Fibroblast of skin of scalp (primary cell): ENCODE results near the gene TNFAIP1.
A peak's percentile ranks its signal among the peaks of the same experiment; 100 is the strongest.

Experiments
- DNase-seq: peaks from one replicate; pipeline ENCODE4 v3.0.0-alpha.2; 2013

The TNFAIP1 gene

DNA sequence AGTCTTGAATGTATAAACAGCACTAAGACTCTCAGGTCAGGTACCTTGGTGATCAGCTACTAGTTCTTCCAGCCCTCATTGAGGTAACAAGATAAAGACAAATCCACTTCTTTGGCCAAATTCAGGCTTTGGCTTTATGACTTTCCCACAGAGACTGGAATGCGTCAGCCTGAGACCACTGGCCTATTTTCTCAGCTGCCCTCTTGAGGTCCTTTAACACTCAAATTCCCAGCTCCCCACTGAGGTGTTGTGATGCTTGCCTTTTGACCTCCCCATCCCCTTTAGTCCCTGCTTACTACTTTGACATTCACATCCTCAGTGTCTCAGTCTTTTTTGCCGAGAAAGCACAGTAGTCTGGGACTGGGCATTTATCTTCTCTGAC is 10.6 kb downstream of the TNFAIP1 start:
- no peak for DNase-seq

DNA sequence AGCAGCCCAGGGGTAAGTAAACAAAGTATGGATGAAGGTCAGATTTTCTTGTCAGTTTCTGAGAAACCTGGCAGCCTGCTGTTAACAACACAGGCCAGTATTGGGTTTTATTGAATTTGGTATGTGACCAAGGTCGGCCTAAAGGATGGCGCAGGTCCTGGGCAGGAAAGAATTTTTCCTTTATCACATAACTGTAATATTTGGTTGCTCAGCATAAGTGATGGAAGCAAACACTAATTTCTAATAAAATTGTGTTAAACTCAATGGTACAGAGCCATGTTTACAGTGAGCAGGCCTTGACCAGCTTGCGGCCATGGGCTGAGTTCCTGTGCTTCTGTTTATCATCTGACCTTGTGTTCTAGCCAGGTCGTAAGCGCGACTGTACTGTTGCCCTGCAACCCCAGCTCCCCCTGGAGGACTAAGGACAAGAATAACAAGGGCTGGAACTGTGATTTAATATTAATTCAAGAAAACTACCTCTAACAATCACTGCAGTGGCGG is 11.2 kb downstream of the TNFAIP1 start:
- DNase-seq: no peak

DNA sequence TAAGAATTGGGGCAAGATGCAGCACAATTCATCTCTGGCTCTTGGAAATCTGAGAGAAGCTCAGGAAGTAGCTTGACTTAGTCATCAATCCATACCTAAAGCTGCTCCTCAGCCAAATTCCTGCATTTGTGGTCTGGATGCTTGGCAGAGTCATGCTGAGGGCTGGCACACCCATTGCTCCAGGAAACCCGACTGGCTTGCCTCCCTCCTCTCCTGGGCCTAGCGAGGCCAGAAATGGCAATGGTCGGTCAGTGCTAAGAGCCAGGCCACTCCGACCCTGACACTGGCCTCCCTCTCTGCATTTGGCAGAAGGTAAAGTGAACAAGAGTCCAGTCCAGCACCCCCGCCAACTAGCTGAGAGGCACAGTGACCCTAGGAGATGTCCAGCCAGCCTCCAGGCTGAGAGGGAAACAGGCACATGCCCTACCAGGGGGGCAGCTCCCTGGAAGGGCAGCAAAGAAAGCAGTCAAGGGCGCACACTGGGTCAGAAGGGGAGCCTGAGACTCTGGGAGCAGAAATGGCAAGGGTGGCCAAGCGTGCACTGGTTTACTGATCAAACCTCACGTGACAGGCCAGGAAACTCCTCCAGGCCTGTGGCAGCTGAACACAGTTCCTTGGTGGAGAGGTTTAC is 11.8 kb downstream of the TNFAIP1 start:
- peak; percentile 86 for DNase-seq

DNA sequence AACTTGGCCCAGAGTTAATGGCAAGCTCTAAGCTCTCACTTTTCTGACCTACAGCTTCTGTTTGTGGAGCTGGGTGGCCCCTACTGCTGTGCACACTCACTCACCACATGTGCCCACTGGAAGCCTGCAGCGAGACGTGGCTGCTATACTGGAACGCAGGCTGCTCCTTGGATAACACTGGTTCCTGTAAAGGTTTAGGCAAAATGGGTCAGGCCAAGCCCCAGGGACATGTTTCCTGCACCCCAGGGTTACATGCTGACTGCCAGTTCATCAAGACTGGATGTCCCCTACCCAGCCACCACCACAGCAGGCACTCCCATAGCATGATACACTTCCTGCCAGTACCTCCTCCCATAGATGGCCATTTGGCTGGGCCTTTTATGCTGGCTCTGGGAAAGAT is 13.4 kb downstream of the TNFAIP1 start:
- no peak for DNase-seq

DNA sequence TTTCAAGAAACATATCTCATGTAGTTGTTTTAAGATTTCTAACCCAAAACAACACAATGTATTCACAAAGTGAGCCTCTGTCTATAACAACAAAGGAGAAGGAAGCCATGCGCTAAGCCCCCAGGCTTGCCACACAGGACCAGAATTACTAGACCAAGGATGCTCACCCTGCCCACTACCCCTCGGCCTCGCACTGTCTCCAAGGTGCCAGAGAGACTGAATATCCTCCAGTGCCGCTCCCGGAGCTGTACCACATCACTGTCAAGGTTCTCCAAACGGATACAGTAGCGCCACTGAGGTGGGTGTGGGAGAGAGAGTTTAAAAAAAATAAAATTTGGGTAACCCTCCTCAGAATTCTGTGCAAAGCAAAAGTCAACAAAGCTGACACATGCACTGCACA is 14.7 kb downstream of the TNFAIP1 start:
- DNase-seq: no peak

DNA sequence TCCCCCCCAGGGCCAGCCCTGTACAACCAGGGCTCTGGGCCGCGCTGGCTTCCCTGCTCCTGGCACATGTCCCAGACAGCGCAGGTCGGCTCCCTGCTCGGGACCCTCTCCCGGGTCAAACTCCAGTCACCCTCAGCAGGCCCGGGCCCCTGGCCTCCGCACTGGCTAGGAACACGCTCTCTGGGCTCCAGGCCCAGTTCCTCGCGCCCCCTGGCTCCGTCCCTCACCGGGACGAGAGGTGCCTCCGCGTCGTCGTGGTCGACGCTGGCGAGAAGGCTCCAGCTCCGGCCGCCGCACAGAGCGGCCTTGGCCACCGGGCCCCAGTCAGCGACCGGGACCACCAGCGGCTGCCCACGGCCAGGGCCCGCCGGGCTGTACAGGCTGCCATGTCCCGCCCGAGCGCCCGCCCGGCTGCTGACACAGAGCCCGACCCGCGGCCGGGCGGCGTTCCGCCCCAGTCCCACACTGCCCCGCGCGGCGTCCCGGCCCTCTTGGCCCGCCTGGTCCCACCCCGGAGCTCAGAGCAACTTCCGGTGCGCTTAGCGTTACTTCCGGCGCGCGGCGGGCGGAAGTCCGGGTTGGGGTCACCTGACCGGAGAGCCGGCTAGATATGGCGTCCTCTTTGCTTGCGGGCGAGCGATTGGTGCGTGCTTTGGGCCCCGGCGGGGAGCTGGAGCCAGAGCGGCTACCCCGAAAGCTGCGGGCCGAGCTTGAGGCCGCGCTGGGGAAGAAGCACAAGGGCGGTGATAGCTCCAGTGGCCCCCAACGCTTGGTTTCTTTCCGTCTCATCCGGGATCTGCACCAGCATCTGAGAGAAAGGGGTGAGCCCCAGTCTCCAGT is 21.7 kb downstream of the TNFAIP1 start, which contains the start of gene POLDIP2:
Gene POLDIP2 (minus strand): TSS at position 467 of the 840 bp plus-strand sequence. CDS start 79 bp downstream, at position 388.
- peak; percentile 97 for DNase-seq

DNA sequence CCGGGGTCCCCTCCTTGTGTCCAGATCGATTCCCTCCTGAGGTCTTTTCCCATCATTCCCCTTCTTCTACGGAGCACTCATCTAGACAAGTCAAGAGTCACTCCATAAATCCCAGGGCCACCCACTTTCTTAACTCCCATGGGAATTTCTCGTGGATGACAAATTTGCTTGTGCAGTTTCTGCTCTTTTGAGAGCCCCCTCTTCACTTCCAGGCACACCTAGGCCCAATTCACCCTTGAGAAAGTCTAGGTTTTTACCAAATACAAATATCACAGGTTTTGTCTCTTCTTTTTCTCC is 22.3 kb downstream of the TNFAIP1 start:
- no peak for DNase-seq

DNA sequence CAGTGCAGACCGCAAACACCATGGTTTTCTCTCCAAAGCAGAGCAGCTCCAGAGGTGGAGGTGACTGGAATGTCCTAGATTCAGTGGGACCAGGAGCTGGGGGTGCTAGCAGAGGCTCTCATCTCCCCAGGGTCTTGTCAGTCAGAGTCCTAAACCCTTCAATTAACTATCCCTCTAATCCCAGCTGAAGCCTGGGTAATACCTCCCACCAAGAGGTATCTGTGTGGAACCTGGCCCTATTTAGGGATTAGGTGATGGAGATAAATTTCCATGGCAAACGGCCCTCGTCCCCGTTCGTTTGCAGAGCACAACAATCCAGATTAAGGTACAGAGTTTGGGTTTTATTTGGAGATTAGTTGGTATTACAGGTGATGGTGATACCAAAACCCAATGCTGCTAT is 27.6 kb downstream of the TNFAIP1 start:
- DNase-seq: no peak

DNA sequence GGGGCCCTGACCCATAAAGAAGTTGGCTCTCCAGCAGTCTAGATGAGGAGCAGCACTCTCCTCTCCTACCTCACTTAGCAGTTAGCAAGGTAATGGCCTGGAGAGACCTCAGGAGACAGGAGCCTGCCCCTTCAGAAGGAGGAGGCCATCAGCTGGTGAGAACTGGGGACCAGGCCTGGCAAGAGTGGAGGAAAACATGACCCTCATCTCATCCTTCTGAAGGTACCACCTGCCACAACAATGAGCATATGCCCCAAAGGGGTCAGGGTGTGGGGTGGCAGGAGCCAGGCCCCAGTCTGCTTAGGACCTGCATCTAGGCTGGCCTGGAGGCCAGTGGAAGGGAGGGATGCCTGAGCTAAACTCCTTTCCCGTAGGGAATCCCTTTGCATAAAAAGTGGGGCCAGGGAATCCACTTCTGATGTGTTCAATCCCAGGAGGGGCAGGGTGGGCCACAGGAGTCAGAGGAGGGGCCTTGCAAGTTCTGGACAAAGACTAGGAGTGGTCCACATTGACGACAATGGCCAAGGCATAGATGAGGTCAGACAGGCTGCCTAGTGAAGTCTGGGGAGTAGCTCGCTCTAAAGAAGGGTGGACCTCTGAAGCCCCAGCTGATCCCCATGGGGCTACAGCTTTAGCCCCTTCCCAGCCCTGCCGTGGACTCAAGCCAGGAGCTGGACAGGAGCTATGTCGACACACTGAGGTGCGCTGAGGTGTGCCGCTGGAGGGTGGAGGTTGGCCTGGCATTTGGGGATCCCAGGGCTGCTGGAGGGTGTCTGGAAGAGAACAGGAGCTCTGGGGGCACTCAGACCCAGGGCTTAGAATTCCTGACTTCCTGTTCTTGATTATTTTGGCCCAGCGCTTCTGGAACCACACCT is 28.5 kb downstream of the TNFAIP1 start:
- no peak for DNase-seq

DNA sequence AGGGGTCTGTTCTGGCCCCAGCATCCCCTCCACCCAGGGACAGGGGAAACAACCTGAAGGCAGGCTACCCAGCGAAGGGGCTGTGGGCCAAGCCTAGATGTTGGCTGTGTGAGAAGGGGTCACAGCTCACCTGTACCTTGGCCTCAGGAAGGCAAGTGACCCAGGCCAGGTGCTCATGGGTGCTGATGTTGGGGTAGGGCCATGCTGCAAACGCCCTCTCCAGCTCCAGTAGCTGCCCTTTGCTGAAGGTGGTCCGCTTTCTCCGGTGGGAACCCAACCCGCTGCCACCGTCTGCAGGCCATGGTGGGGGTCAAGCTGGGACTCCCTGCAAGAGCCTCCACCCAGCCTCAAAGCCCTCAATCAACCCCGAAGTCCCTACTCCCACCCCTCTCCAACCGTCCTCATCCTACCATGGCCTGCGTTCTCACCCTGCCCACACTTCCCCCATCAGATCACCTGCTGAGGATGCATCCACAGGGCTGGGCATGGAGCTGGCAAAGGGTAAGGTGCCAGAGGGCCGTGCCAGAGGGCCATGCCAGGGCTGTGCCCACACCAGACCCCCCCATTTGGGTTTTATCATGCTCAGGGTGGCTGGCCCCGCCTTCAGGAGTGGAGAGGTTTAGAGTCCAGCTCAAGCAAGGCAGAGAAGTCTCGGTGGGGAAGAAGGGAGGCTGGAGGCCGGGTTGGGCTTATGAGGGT is 29.3 kb downstream of the TNFAIP1 start, which contains the start of gene SEBOX:
Gene SEBOX (minus strand): TSS at position 535 of the 699 bp plus-strand sequence. CDS start 48 bp downstream, at position 487.
- DNase-seq: no peak

DNA sequence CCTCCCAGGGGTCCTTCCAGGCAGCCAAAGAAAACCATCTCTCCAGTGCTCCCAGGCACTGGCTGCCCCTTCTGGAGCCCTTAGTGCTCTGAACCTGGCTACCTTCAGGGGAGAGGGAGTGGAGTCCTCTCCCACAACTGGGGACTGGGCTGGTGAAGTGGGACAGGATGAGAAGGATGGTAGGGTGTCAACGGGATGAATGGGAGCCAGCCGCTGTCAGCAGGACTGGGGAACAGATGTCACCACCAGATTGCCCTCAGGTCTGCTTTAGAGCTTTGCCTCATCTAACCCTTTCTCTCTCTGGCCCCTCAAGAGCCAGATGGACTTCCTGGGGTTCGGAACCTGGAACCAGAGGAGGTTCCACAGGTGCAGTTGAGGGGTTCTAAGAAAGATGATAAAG is 29.9 kb downstream of the TNFAIP1 start:
- no peak for DNase-seq

DNA sequence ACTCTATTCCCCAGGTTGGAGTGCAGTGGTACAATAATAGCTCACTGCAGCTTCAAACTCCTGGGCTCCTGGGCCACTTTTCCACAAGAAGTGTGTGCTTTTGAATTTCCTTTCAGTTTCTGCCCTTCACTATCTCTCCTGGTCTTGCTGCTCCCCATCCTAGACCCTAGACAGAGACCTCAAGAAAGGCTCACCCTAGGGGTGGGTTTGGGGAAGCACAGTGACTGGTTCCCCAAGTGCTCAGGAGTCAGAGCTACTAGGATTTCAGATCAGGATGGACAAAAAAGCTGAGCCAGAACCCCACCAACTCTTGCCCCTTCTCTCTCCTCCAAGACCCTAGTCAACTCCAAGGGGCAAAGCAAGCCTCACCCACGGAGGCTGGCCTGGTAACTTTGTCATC is 31.0 kb downstream of the TNFAIP1 start:
- DNase-seq: no peak

DNA sequence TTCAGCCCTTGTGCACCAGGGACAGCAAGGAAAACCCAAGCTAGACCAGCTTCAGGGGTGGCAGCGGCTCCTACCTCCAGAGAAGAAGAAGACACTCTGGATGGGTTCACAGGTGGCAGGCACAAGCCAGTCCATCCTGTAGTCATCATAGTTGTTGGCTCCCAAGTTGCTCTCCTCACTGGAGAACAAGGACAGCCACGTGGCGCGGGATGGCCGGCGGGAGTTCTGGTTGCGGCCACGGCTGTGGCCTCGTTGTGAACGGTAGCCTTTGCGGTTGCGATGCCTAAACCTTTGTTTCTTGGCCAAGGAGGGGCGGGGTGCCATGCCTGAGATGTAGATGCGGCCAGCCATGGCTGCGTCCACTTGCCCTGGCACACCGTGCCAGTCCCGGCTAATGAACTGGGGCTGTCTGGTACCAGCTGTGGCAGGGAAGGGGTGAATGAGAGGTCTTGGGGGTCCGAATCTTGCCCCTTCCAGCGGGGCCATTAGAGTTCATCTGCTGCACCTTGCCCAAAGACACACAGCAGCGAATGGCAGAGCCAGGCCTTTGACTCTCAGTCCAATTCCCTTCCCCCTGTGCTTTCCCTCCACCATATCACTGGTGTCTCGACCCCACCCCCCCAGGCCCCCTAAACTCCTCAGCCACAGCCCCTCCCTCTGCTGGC is 32.2 kb downstream of the TNFAIP1 start:
- DNase-seq: no peak

DNA sequence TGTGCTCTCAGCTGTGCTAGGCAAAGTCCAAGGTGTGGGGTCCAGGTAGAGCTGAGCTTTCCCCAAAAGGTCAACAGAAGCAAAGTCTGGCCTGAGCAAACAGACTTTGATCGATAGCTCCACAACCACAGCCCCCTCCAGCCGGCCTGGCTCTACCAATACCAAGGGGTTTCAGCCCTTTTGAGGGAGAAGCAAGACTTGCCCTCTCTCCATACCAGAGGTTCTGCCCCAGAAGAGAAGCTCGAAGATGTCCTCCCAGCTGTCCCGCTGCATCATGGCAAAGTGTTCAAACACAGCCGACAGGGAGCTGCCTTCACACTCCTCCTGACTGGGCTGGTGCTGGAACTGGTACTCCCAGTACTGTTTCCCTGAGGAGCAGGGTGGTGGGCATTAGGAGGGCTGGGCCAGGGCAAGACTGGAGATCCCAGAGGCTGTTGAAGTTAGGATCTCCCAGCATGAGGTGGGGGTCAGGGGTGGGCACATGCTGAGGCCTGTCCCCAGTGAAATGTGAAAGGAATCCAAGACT is 32.8 kb downstream of the TNFAIP1 start:
- no peak for DNase-seq

DNA sequence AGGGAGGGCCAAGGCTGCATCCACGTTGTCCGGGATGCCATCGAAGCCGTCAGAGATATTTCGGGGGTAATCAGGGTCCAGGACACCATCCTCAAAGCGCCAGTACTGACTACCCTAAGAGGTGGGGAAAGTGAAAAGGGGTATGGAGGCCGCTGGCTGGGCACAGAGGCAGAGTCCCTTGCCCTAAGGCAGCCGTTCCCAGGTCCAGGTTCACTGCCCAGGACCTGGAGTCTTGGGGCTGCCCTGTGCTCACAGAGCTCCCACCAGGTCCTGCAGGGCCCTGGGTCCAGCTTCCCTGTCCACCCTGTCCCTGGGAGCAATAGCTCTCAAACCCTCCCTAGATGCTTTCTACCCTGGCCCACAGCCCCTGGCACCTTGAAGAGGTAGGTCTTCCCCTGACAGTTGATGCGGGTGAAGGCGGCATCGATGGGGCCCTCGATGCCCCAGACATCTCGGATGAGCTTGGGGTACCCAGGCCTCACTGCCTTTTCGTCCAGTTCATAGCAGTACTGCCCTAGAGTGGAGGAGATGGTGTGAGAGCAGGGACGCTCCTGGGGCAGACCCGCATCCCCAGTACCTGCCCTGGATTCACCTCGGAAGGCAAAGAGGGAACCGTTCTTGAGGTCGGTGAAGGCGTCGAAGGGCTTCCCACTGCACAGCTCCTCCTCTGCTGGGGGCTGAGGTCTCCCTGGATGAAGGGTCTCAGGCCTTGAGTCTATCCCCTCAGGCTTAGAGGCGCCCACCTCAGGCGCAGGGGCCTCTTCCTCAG is 33.5 kb downstream of the TNFAIP1 start:
- DNase-seq: no peak

DNA sequence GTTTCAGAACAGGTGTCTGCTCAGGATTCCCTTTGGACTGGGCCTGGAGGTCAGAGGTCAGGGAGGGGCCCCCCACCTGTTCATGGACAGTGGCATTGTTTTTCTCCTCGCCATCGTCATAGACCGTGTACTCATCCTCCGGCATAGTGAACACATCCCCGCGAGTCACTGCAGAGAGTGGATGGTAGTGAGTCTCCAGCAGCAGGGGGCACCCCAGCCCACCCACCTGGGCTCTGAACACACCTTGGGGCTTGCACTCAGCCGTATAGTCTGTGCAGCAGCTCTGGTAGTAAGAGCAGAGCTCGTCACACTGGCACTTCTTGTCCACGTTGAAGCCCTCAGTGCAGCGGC is 34.1 kb downstream of the TNFAIP1 start:
- DNase-seq: no peak

DNA sequence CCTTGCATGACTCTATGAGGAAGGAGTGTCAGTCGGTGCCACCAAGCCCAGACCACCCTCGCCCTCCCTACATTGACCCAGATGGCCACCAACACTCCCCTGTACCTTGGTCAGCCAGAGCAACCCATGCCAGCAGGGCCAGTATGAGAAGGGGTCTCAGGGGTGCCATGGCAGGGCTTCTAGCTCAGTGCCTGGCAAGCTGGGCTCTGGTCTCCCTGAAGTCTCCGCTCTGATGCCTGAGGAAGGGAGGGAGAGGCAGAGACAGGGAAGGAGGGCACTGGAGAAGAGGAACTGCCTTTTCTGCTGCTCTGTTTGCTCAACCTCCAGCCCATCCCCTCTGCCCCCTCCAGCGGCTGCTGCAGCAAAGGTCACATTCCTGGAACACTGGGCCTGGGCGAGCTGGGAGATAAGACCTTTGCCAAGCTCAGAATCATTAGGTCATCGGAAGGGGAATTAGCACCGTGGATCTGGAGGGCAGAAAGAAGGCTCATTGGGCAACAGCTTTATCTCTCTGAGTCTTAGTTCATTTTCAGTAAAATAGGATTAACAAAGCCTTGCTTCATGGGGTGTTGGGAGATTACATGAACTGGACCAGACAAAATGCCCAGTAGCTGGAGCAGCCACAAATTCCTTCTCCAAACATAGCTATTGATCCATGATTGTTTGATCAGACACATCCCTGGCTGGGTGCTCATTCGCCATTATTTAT is 34.6 kb downstream of the TNFAIP1 start, which contains the start of gene VTN:
Gene VTN (minus strand): TSS at position 273 of the 709 bp plus-strand sequence. CDS start 104 bp downstream, at position 169.
- DNase-seq: peak; percentile 52

DNA sequence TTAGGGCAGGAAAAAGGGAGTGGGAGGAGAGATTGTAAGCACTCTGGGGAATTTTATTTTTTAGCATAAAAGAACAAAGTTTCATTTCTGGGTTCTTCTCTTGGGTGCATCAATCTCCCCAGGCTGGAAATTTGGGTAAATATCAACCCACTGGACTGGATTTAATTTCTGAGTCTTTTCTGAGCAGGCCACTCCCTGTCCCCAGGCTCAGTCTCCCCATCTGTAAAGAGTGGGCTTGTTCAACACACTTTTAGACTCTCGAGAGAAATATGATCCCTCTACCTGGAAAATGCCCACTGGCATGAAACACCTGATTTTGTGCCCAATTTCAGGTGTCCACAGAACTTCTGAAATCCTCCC is 35.2 kb downstream of the TNFAIP1 start:
- DNase-seq: no peak

DNA sequence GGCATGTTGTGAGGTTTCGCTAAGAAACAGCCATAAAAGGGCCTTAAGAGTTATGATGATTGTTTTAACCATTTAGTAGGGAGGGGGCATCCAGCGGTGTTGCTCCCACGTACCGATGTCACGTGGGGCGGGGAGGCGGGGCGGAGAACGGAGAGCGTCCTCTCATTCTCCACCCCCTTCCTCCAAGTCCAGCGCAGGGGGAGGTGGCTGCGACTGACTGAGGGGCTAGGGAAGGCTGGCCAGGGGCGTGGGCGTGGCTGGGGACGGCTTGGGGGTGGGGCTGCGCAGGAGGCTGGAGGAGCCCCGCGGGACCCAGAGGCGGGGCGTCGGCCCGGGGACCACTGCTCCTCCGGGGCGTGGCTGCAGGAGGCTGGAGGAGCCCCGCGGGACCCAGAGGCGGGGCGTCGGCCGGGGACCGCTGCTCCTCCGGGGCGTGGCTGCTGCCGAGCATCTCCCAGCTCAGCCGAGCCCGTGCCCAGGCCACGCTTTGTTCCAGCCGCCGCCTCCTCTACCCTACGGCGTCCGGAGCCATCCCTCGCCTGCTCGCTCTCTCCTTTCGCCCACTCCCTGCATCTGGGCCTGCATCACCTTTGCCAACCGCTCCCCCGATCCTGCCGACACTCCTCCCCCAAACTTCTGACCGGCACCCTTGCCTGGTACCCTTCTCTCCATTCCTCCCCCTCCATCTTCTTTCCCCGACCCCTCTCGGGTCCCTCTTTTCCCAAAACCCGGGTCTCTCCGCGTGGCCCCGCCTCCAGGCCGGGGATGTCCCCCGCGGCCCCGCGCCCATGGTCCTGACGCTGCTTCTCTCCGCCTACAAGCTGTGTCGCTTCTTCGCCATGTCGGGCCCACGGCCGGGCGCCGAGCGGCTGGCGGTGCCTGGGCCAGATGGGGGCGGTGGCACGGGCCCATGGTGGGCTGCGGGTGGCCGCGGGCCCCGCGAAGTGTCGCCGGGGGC is 36.0 kb downstream of the TNFAIP1 start, which contains the start of gene SARM1:
Gene SARM1 (plus strand): TSS at position 450 of the 958 bp plus-strand sequence. CDS start 339 bp downstream, at position 789.
- DNase-seq: peak; percentile 97
